IPS-18a (cell line): ENCODE measurements around the gene ECM1.

Experiments used
- H3K27ac ChIP-seq: one replicate; pipeline ENCODE4 v1.5.1; 2013; ENCODE audit warnings: low read length
- H3K27me3 ChIP-seq: one replicate; pipeline ENCODE4 v1.6.1; 2013; ENCODE audit warnings: mild to moderate bottlenecking, low read length; ENCODE audit not compliant: control insufficient read depth, insufficient read depth
- H3K36me3 ChIP-seq: one replicate; pipeline ENCODE4 v1.6.1; 2013; ENCODE audit warnings: low read depth, low read length; ENCODE audit not compliant: control insufficient read depth
- H3K4me1 ChIP-seq: one replicate; pipeline ENCODE4 v1.6.1; 2013; ENCODE audit warnings: low read depth, low read length; ENCODE audit not compliant: control insufficient read depth
- H3K4me3 ChIP-seq: one replicate; pipeline ENCODE4 v1.5.1; 2013; ENCODE audit warnings: low read length
- H3K9ac ChIP-seq: one replicate; pipeline ENCODE4 v1.6.1; 2013; ENCODE audit warnings: mild to moderate bottlenecking, low read length, moderate library complexity
- H3K9me3 ChIP-seq: one replicate; pipeline ENCODE4 v1.6.1; 2013; ENCODE audit warnings: low read depth, low read length; ENCODE audit not compliant: control insufficient read depth

Gene ECM1

DNA sequence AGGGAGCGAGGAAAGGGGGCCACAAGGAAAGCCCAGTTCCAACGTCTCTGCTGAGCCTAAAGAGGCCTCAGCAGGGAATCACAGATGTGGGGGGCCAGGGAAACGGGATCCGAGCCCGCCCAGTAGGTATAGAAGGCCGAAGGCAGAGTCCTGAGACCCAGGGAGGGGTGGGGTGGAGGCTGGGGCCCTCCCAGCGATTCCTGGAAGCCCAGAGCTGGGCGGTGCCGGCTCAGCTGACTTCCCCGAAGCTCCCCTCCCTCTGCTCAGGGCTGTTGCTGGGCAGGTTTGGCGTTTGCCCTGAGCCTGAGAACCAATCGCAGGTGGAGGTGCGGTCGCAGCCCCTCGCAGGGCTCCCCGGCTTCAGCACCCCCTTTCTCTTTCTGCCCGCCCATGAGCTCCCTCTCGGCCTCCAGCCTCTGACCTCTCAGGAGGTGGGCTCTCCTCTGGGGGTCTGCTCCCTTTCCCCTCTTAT is 54.1 kb downstream of the ECM1 start:
- Histone ChIP-seq H3K9me3 (no peaks in the 10 kb centered on the region), H3K9ac (peak overlapping the region; percentile 86), H3K4me3 (peak overlapping the region; percentile 78), H3K27ac (peak overlapping the region; percentile 87), H3K36me3 (no peaks in the 10 kb centered on the region), H3K4me1 (peaks cover 36% of the 10 kb centered on the region), H3K27me3 (no peaks in the 10 kb centered on the region)

DNA sequence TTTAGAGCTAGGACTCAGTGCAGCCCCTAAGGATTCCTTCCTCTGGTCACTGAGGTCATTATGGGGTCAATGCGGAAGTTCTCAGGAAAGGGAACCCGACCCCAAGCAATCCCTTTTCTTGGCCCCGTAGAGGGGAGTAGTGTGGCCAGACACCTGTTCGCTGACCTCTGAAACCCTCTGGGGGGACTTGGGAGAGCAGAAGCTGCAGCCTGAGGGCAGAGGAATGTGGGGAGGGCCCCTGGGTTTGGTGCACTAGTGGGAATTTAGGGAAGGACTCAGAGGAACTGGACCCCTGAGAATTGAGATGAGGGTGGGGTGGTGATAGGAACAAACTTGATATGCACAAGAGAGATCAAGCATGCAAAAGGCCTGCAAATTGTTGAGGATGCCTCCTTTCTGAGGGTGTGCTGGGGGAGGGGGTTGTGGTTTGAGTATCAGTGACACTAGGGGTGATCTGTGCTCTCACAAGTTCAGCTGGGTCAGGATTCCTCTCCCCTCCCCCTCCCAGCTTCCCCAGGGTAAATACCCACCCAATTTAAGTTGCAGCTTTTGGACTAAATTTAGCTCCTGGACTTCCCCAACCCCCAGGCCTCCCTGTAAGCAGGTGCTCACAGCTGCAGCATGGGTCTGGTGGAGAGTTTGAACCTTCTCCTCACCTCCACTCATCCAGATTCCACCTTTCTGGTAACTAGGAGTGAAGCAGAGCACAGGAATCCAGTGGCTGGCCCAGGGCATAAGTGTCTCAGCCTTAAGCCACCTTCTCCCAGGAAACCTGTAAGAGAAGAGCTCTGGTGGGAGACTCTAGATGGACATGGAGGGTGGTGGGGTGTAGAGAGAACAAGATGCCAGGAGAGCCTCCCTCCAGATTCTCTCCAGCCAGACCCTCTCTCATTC is 54.8 kb downstream of the ECM1 start:
- Histone ChIP-seq H3K36me3 (no peaks in the 10 kb centered on the region), H3K9ac (peak overlapping the region; percentile 86), H3K4me3 (peak overlapping the region; percentile 78), H3K27ac (peak overlapping the region; percentile 87), H3K9me3 (no peaks in the 10 kb centered on the region), H3K27me3 (no peaks in the 10 kb centered on the region), H3K4me1 (peaks cover 43% of the 10 kb centered on the region)
